Measurements from ENCODE around the gene CENPH. TPM values are rescaled to one million over a fixed set of nuclear protein-coding genes. Genes with fewer than 3 reads are reported as not detected.

The CENPH gene
- total and polyA plus RNA-seq, 2 of the 13 experiments (the other 11 are each of a cell fraction or from before 2014, with no cell fraction given), result 11.2 to 28.8 TPM

DNA sequence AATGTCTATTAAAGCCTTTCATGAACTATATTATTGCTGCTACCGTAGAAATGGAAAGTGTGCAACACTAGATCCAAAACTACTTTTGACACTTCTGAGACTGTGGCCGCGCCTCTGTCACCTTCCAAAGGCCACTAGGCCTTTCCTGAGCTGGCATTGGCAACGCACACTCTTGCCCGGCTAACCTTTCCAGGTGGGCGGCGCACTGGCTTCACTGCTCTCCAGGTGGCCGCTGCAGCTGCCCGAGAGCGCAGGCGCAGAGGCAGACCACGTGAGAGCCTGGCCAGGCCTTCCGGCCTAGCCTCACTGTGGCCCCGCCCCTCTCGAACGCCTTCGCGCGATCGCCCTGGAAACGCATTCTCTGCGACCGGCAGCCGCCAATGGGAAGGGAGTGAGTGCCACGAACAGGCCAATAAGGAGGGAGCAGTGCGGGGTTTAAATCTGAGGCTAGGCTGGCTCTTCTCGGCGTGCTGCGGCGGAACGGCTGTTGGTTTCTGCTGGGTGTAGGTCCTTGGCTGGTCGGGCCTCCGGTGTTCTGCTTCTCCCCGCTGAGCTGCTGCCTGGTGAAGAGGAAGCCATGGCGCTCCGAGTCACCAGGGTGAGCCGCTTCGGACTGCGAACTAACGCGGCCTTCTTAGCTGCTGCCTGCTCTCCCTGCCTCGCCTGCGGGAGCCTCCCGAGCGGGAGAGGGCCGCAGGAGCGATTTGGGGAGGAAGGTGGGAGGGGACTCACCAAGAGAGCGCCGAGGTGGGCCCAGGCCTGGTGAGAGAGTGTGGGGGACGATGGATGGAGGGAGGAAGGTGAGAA, 22.5 kb upstream of the CENPH start, which contains the start of gene CCNB1 (continued):
- peak; percentile 50; the same call in 1 of the 2 replicates for TF ChIP-seq FOXK1 (CRISPR knock-in tag; IDR thresholded peaks at IDR 0.05; ENCODE audit: borderline replicate concordance, low read depth)
- TF ChIP-seq, protein P1, sequence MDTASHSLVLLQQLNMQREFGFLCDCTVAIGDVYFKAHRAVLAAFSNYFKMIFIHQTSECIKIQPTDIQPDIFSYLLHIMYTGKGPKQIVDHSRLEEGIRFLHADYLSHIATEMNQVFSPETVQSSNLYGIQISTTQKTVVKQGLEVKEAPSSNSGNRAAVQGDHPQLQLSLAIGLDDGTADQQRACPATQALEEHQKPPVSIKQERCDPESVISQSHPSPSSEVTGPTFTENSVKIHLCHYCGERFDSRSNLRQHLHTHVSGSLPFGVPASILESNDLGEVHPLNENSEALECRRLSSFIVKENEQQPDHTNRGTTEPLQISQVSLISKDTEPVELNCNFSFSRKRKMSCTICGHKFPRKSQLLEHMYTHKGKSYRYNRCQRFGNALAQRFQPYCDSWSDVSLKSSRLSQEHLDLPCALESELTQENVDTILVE (CRISPR knock-in tag; IDR thresholded peaks at IDR 0.05), result no peak
- peak; percentile 92 for TF ChIP-seq DMAP1 (CRISPR knock-in tag; IDR thresholded peaks at IDR 0.05)
- 0 out of 2 replicates have a peak, but pooled peaks have one; percentile 5 for TF ChIP-seq ZNF629 (CRISPR knock-in tag; conservative IDR thresholded peaks at IDR 0.05)
- TF ChIP-seq, protein P2, sequence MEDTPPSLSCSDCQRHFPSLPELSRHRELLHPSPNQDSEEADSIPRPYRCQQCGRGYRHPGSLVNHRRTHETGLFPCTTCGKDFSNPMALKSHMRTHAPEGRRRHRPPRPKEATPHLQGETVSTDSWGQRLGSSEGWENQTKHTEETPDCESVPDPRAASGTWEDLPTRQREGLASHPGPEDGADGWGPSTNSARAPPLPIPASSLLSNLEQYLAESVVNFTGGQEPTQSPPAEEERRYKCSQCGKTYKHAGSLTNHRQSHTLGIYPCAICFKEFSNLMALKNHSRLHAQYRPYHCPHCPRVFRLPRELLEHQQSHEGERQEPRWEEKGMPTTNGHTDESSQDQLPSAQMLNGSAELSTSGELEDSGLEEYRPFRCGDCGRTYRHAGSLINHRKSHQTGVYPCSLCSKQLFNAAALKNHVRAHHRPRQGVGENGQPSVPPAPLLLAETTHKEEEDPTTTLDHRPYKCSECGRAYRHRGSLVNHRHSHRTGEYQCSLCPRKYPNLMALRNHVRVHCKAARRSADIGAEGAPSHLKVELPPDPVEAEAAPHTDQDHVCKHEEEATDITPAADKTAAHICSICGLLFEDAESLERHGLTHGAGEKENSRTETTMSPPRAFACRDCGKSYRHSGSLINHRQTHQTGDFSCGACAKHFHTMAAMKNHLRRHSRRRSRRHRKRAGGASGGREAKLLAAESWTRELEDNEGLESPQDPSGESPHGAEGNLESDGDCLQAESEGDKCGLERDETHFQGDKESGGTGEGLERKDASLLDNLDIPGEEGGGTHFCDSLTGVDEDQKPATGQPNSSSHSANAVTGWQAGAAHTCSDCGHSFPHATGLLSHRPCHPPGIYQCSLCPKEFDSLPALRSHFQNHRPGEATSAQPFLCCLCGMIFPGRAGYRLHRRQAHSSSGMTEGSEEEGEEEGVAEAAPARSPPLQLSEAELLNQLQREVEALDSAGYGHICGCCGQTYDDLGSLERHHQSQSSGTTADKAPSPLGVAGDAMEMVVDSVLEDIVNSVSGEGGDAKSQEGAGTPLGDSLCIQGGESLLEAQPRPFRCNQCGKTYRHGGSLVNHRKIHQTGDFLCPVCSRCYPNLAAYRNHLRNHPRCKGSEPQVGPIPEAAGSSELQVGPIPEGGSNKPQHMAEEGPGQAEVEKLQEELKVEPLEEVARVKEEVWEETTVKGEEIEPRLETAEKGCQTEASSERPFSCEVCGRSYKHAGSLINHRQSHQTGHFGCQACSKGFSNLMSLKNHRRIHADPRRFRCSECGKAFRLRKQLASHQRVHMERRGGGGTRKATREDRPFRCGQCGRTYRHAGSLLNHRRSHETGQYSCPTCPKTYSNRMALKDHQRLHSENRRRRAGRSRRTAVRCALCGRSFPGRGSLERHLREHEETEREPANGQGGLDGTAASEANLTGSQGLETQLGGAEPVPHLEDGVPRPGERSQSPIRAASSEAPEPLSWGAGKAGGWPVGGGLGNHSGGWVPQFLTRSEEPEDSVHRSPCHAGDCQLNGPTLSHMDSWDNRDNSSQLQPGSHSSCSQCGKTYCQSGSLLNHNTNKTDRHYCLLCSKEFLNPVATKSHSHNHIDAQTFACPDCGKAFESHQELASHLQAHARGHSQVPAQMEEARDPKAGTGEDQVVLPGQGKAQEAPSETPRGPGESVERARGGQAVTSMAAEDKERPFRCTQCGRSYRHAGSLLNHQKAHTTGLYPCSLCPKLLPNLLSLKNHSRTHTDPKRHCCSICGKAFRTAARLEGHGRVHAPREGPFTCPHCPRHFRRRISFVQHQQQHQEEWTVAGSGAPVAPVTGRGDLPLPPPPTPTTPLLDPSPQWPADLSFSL (CRISPR knock-in tag; IDR thresholded peaks at IDR 0.05), result no peak
- peak; percentile 67 for TF ChIP-seq HNRNPLL (IDR thresholded peaks at IDR 0.05; ENCODE audit: low read depth, low read length, poor library complexity, severe bottlenecking)
- 0 out of 2 replicates have a peak, but pooled peaks have one; percentile 11 for TF ChIP-seq ZNF343 (CRISPR knock-in tag; IDR thresholded peaks at IDR 0.05)
- TF ChIP-seq, protein P3, sequence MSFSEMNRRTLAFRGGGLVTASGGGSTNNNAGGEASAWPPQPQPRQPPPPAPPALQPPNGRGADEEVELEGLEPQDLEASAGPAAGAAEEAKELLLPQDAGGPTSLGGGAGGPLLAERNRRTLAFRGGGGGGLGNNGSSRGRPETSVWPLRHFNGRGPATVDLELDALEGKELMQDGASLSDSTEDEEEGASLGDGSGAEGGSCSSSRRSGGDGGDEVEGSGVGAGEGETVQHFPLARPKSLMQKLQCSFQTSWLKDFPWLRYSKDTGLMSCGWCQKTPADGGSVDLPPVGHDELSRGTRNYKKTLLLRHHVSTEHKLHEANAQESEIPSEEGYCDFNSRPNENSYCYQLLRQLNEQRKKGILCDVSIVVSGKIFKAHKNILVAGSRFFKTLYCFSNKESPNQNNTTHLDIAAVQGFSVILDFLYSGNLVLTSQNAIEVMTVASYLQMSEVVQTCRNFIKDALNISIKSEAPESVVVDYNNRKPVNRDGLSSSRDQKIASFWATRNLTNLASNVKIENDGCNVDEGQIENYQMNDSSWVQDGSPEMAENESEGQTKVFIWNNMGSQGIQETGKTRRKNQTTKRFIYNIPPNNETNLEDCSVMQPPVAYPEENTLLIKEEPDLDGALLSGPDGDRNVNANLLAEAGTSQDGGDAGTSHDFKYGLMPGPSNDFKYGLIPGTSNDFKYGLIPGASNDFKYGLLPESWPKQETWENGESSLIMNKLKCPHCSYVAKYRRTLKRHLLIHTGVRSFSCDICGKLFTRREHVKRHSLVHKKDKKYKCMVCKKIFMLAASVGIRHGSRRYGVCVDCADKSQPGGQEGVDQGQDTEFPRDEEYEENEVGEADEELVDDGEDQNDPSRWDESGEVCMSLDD (CRISPR knock-in tag; IDR thresholded peaks at IDR 0.05; ENCODE audit: borderline replicate concordance), result no peak
- TF ChIP-seq, protein P4, sequence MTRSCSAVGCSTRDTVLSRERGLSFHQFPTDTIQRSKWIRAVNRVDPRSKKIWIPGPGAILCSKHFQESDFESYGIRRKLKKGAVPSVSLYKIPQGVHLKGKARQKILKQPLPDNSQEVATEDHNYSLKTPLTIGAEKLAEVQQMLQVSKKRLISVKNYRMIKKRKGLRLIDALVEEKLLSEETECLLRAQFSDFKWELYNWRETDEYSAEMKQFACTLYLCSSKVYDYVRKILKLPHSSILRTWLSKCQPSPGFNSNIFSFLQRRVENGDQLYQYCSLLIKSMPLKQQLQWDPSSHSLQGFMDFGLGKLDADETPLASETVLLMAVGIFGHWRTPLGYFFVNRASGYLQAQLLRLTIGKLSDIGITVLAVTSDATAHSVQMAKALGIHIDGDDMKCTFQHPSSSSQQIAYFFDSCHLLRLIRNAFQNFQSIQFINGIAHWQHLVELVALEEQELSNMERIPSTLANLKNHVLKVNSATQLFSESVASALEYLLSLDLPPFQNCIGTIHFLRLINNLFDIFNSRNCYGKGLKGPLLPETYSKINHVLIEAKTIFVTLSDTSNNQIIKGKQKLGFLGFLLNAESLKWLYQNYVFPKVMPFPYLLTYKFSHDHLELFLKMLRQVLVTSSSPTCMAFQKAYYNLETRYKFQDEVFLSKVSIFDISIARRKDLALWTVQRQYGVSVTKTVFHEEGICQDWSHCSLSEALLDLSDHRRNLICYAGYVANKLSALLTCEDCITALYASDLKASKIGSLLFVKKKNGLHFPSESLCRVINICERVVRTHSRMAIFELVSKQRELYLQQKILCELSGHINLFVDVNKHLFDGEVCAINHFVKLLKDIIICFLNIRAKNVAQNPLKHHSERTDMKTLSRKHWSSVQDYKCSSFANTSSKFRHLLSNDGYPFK (CRISPR knock-in tag; IDR thresholded peaks at IDR 0.05; ENCODE audit: borderline replicate concordance), result peak; percentile 64; the same call in 1 of the 2 replicates
- TF ChIP-seq SYNCRIP (IDR thresholded peaks at IDR 0.05; ENCODE audit: insufficient read depth, low read depth, low read length), result no peak
- TF ChIP-seq MED13 (CRISPR knock-in tag; IDR thresholded peaks at IDR 0.05), result peak; percentile 45; the same call in 1 of the 2 replicates
- TF ChIP-seq ARHGAP35 (CRISPR knock-in tag; IDR thresholded peaks at IDR 0.05; ENCODE audit: borderline replicate concordance), result no peak; the same call in 1 of the 2 replicates
- peak; percentile 94 for TF ChIP-seq GABPB1 (CRISPR knock-in tag; IDR thresholded peaks at IDR 0.05)
- TF ChIP-seq ZNF432 (CRISPR knock-in tag; IDR thresholded peaks at IDR 0.05; ENCODE audit: borderline replicate concordance), result no peak

Data from HepG2 (cell line).